ENCODE results near the gene RSPRY1. TPM values are rescaled to one million over a fixed set of nuclear protein-coding genes. Genes with fewer than 3 reads are reported as not detected.

Gene RSPRY1
- total and polyA plus RNA-seq, 2 of the 8 experiments (the other 6 are each of a cell fraction or from before 2014, with no cell fraction given), result 11.5 to 32.5 TPM

- TF ChIP-seq ASH2L (IDR thresholded peaks at IDR 0.05; ENCODE audit: low read length) (no peak), TCF12 (IDR thresholded peaks at IDR 0.05; ENCODE audit: low read depth, low read length) (no peak)
Observed at GRCh38 chr16:57147381-57148221, 38.5 kb upstream of the RSPRY1 start (continued).

Data from H1 (cell line).